Duodenal mucosa (tissue), 2 donors: ENCODE measurements around the gene ITPR2.
"Not testable (repeated sequence)": the region's sequence is repeated elsewhere in the genome, so short reads cannot be mapped to it uniquely, and the experiment has no call there.

Experiments
- H3K27ac ChIP-seq: one replicate; pipeline ENCODE4 v1.7.0; 2013; ENCODE audit warnings: low read depth, low read length
- H3K27me3 ChIP-seq, 2 donors: one replicate each; pipeline ENCODE4 v1.7.0; 2013; ENCODE audit warnings: low read length in 2 of 2, control low read depth in 1 of 2; ENCODE audit not compliant: insufficient read depth in 2 of 2, control insufficient read depth in 1 of 2
- H3K36me3 ChIP-seq, 2 donors: one replicate each; pipeline ENCODE4 v1.7.0; 2013; ENCODE audit warnings: low read length in 2 of 2, control low read depth in 1 of 2; ENCODE audit not compliant: insufficient read depth in 2 of 2, control insufficient read depth in 1 of 2
- H3K4me1 ChIP-seq, 2 donors: one replicate each; pipeline ENCODE4 v1.7.0; 2013; ENCODE audit warnings: low read length in 2 of 2, control low read depth in 1 of 2; ENCODE audit not compliant: insufficient read depth in 2 of 2, control insufficient read depth in 1 of 2
- H3K4me3 ChIP-seq, 2 donors: one replicate each; pipeline ENCODE4 v1.7.0; 2013; ENCODE audit warnings: low read length in 2 of 2, low read depth in 1 of 2
- H3K9ac ChIP-seq, 2 donors: one replicate each; pipeline ENCODE4 v1.7.0; 2013; ENCODE audit warnings: low read length in 2 of 2, low read depth in 1 of 2
- H3K9me3 ChIP-seq, 2 donors: one replicate each; pipeline ENCODE4 v1.7.0; 2013; ENCODE audit warnings: low read length in 2 of 2, control low read depth in 1 of 2; ENCODE audit not compliant: control insufficient read depth in 1 of 2

ITPR2 gene

GRCh38 chr12:26683443-26683842 lies 149.6 kb downstream of the ITPR2 start:
- H3K27me3 ChIP-seq: no peaks in the 10 kb centered on the region
- H3K9me3 ChIP-seq: peaks cover 3 to 11% of the 10 kb centered on the region in 2 donors
- H3K36me3 ChIP-seq: peaks cover 22 to 28% of the 10 kb centered on the region in 2 donors
- no peak overlapping the region for H3K4me3 ChIP-seq
- H3K9ac ChIP-seq: no peak overlapping the region
- no peaks in the 10 kb centered on the region for H3K4me1 ChIP-seq
- H3K27ac ChIP-seq: no peak overlapping the region

GRCh38 chr12:26680727-26681455 lies 152.1 kb downstream of the ITPR2 start:
- Histone ChIP-seq H3K36me3 (peaks cover 22 to 32% of the 10 kb centered on the region in 2 donors), H3K27me3 (no peaks in the 10 kb centered on the region), H3K4me1 (no peaks in the 10 kb centered on the region), H3K27ac (no peak overlapping the region), H3K9ac (no peak overlapping the region), H3K9me3 (peaks cover 3 to 11% of the 10 kb centered on the region in 2 donors), H3K4me3 (no peak overlapping the region)

GRCh38 chr12:26678697-26679660 lies 154.0 kb downstream of the ITPR2 start:
- Histone ChIP-seq H3K36me3 (peaks cover 15 to 26% of the 10 kb centered on the region in 2 donors), H3K4me3 (no peak overlapping the region), H3K27me3 (no peaks in the 10 kb centered on the region), H3K27ac (no peak overlapping the region), H3K9me3 (peaks cover 3 to 10% of the 10 kb centered on the region in 2 donors), H3K9ac (no peak overlapping the region), H3K4me1 (no peaks in the 10 kb centered on the region)

- not testable (repeated sequence) for H3K9ac ChIP-seq, H3K36me3 ChIP-seq, H3K4me1 ChIP-seq, H3K9me3 ChIP-seq, H3K27ac ChIP-seq, H3K27me3 ChIP-seq, H3K4me3 ChIP-seq
Observed at GRCh38 chr12:26671487-26671886, 161.5 kb downstream of the ITPR2 start.

GRCh38 chr12:26668847-26669246 lies 164.1 kb downstream of the ITPR2 start:
- Histone ChIP-seq H3K36me3 (peaks cover 0 to 4% of the 10 kb centered on the region in 2 donors), H3K9ac (no peak overlapping the region), H3K4me3 (no peak overlapping the region), H3K27ac (no peak overlapping the region), H3K27me3 (no peaks in the 10 kb centered on the region), H3K4me1 (no peaks in the 10 kb centered on the region), H3K9me3 (no peaks in the 10 kb centered on the region)

GRCh38 chr12:26668230-26668629 lies 164.8 kb downstream of the ITPR2 start:
- H3K27ac ChIP-seq: no peak overlapping the region

GRCh38 chr12:26666286-26666685 lies 166.7 kb downstream of the ITPR2 start:
- Histone ChIP-seq H3K36me3 (peaks cover 0 to 4% of the 10 kb centered on the region in 2 donors), H3K4me3 (no peak overlapping the region), H3K27me3 (no peaks in the 10 kb centered on the region), H3K27ac (no peak overlapping the region), H3K9me3 (no peaks in the 10 kb centered on the region), H3K4me1 (no peaks in the 10 kb centered on the region), H3K9ac (no peak overlapping the region)

More at GRCh38 chr12:26668230-26668629, 164.8 kb downstream of the ITPR2 start:
- peaks cover 0 to 4% of the 10 kb centered on the region in 2 donors for H3K36me3 ChIP-seq
- H3K9me3 ChIP-seq: no peaks in the 10 kb centered on the region
- H3K4me3 ChIP-seq: no peak overlapping the region
- H3K27me3 ChIP-seq: no peaks in the 10 kb centered on the region
- H3K9ac ChIP-seq: no peak overlapping the region
- no peaks in the 10 kb centered on the region for H3K4me1 ChIP-seq

- Histone ChIP-seq H3K27ac (no peak overlapping the region), H3K4me1 (no peaks in the 10 kb centered on the region), H3K27me3 (no peaks in the 10 kb centered on the region), H3K4me3 (no peak overlapping the region), H3K9me3 (no peaks in the 10 kb centered on the region), H3K36me3 (peaks cover 9 to 19% of the 10 kb centered on the region in 2 donors), H3K9ac (no peak overlapping the region)
Observed at GRCh38 chr12:26661399-26661798, 171.6 kb downstream of the ITPR2 start.

- Histone ChIP-seq H3K9ac (no peak overlapping the region), H3K27me3 (no peaks in the 10 kb centered on the region), H3K4me1 (no peaks in the 10 kb centered on the region), H3K4me3 (no peak overlapping the region), H3K27ac (no peak overlapping the region), H3K36me3 (peaks cover 13 to 24% of the 10 kb centered on the region in 2 donors), H3K9me3 (no peaks in the 10 kb centered on the region)
Observed at GRCh38 chr12:26659930-26660329, 173.1 kb downstream of the ITPR2 start.

GRCh38 chr12:26658991-26659390 lies 174.0 kb downstream of the ITPR2 start:
- Histone ChIP-seq H3K36me3 (peaks cover 13 to 31% of the 10 kb centered on the region in 2 donors), H3K4me1 (no peaks in the 10 kb centered on the region), H3K9me3 (no peaks in the 10 kb centered on the region), H3K4me3 (no peak overlapping the region), H3K27ac (no peak overlapping the region), H3K27me3 (no peaks in the 10 kb centered on the region), H3K9ac (no peak overlapping the region)
